ENCODE data around the gene PYURF.

The PYURF gene

DNA sequence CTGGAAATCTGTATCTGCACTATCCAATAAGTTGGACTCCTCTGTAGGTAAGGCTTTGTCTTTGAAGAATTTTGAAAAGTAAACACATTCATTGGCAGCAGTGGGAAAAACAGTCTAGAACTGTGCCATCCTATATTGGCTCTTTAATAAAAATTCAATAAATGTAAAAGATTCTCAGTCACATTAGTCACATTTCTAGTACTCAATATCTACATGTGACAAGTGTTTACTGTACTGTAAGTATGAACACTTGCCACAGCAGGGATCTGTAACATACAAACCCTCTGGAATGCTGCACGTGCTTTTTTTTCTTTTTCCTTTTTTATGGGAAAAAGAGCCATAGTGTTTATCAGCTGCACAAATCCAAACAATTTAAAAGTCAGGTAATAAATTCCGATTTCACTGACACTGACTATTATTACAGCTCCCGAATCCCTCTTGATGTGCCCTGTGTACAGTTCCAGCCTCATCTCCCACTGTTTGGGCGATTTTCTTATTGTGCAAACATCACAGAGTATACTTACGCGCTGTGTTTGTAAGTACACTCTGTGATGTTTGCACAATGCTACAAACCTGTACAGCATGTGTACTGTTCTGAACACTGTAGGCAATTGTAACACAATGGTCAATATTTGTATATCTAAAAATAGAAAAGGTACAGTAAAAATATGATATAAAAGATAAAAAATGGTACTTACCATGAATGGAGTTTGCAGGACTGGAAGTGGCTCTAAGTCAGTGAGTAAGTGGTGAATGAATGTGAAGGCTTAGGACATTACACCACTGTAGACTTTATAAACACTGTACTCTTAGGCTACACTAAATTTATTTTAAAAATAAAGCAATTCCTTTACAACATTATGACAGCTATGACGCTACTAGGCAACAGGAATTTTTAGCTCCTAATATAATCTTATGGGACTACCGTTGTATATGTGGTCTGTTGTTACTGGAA is 8.7 kb downstream of the PYURF start:
- no peak for TF ChIP-seq CTCF (conservative IDR thresholded peaks at IDR 0.05; ENCODE audit: control insufficient read depth, insufficient read depth, low read depth, low read length)
- DNase-seq (ENCODE audit: low read depth): no peak
- H3K4me3 ChIP-seq (ENCODE audit: control insufficient read depth, low read depth, low read length): no peak overlapping the region

DNA sequence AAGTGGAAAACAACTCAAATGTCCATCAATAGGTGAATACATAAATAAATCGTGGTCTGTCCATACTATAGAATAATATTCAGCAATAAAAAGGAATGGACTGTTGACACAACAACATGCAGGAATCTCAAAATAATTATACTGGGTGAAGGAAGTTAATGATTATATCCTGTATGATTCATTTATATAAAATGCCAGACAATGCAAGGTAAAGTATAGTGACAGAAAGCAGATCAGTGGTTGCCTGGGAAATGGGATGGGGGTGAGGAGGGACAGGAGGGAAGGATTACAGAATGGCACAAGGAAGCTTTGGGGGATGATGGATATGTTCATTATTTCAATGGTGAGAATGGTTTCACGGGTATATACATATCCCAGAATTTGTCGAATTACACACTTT is 12.3 kb downstream of the PYURF start:
- TF ChIP-seq CTCF (conservative IDR thresholded peaks at IDR 0.05; ENCODE audit: control insufficient read depth, insufficient read depth, low read depth, low read length): no peak
- no peak overlapping the region for H3K4me3 ChIP-seq (ENCODE audit: control insufficient read depth, low read depth, low read length)
- DNase-seq (ENCODE audit: low read depth): no peak

DNA sequence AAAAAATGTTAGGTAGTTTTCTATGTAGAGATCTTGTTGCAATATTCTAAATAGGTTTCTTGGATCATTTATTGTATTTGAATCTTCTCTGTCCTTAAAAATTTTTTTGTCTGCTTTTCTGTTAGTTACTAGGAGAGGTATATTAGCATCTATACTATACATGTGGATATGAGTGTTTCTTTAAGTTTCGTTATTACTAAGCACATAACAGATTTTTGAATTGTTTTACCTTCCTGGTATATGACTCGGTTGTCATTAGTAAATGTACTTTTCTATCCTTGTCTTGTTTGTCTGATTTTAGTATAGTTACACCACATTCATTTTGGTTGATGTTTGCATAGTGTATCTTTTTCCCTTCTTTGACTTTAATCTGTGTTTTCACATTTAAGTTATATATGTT is 20.2 kb downstream of the PYURF start:
- DNase-seq (ENCODE audit: low read depth): no peak
- no peak for TF ChIP-seq CTCF (conservative IDR thresholded peaks at IDR 0.05; ENCODE audit: control insufficient read depth, insufficient read depth, low read depth, low read length)
- no peak overlapping the region for H3K4me3 ChIP-seq (ENCODE audit: control insufficient read depth, low read depth, low read length)

- no peak overlapping the region for H3K4me3 ChIP-seq (ENCODE audit: control insufficient read depth, low read depth, low read length)
- no peak for DNase-seq (ENCODE audit: low read depth)
- no peak for TF ChIP-seq CTCF (conservative IDR thresholded peaks at IDR 0.05; ENCODE audit: control insufficient read depth, insufficient read depth, low read depth, low read length)
These were observed 25.6 kb downstream of the PYURF start for GRCh38 chr4:88497859-88498409.

DNA sequence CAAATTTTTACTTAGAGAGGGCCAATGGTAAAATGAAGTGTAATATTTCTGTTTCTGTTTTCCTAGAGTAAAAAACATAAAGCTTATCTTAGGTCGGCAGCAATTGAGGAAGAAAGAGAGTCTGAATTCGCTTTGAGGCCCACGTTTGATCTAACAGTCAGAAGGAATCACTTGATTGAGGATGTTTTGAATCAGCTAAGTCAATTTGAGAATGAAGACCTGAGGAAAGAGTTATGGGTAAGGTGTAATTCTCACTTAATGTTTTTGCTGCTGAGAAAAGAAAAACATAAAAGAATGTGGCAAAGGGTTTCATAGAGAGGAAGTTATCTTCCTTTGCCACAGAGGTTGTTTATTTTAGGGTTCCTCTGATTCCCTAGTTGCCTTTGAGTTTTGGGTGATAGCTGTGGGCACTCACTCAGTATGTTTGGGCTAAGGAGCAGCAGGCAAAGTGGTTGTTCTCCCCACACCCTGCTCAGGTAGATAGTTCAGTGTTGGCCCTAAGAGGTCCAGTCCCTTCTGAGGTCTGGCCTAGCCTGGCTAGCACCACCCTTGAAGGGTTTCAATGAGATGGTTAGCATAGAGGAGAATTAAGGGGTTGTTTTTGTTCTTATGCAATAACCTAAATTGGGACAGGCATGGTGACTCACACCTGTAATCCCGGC is 34.3 kb downstream of the PYURF start:
- TF ChIP-seq CTCF (conservative IDR thresholded peaks at IDR 0.05; ENCODE audit: control insufficient read depth, insufficient read depth, low read depth, low read length): no peak
- H3K4me3 ChIP-seq (ENCODE audit: control insufficient read depth, low read depth, low read length): no peak overlapping the region
- DNase-seq (ENCODE audit: low read depth): no peak

DNA sequence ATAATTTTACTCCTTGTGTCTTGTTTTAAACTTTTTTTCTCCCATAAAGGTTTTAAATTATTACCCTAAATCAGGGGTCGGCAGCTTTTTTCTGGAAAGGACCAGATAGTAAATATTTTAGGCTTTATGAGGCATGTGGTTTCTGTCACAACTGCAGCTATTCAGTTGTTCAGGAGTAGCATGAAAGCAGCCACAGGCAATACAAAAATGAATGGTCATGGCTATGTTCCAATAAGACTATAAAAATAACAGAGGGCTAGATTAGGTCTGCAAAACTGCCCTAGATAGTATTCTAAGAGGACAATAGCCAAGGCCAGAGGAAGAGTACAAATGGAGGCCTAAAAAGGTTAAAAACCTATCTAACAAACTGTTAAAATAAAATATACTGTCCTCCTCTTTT is 42.0 kb downstream of the PYURF start:
- DNase-seq (ENCODE audit: low read depth): no peak
- no peak for TF ChIP-seq CTCF (conservative IDR thresholded peaks at IDR 0.05; ENCODE audit: control insufficient read depth, insufficient read depth, low read depth, low read length)
- no peak overlapping the region for H3K4me3 ChIP-seq (ENCODE audit: control insufficient read depth, low read depth, low read length)
